SK-N-SH (cell line): Measurements from ENCODE around the gene FBXW11. TPM values are rescaled to one million over a fixed set of nuclear protein-coding genes. Genes with fewer than 3 reads are reported as not detected.
"Not testable (repeated sequence)": the region's sequence is repeated elsewhere in the genome, so short reads cannot be mapped to it uniquely, and the experiment has no call there.

Experiments
- CTCF ChIA-PET: fragments of 300-600, 350-600 bp; formaldehyde crosslinking; extraction: SDS; loops from one replicate; lab custom pipeline; 2021; lab: Yijun Ruan, JAX
- POLR2A ChIA-PET: fragments of 350-600 bp; sonication (Branson Sonifier 250); formaldehyde crosslinking; extraction: SDS; loops from one replicate; lab custom pipeline; 2020; ENCODE audit warnings: antibody characterized with exemption, inconsistent platforms; lab: Yijun Ruan, JAX
- DNase-seq: peaks from one replicate; pipeline ENCODE4 v3.0.0; 2012
- H2AFZ ChIP-seq: fragments of 200-600 bp; sonication (generic); 2 replicates; pipeline ENCODE4 v1.8.1; 2016; ENCODE audit warnings: antibody characterized with exemption, mild to moderate bottlenecking, low read depth
- H3F3A ChIP-seq: fragments of 200-600 bp; sonication (generic); replicated peaks from 2 replicates; pipeline ENCODE3; 2016; ENCODE audit warnings: antibody characterized with exemption, mild to moderate bottlenecking; ENCODE audit not compliant: insufficient read depth
- H3K27ac ChIP-seq, 2 experiments: fragments of 200-500 bp in 1 of 2; fragments of 200-600 bp in 1 of 2; sonication (Bioruptor generic) in 1 of 2; sonication (generic), shearing (Covaris generic) in 1 of 2; 2 replicates each; pipeline versions ENCODE4 v1.5.1 to v1.6.1; 2014 to 2016; ENCODE audit warnings: low read depth in 2 of 2, inconsistent platforms in 1 of 2, low read length in 1 of 2, mild to moderate bottlenecking in 1 of 2, mixed read lengths in 1 of 2
- H3K27me3 ChIP-seq: fragments of 200-600 bp; sonication (generic), shearing (Covaris generic); 2 replicates; pipeline ENCODE4 v1.6.1; 2016; ENCODE audit warnings: mixed run types; ENCODE audit not compliant: insufficient read depth
- H3K36me3 ChIP-seq, 2 experiments: fragments of 200-500 bp in 1 of 2; fragments of 200-600 bp in 1 of 2; sonication (Bioruptor generic) in 1 of 2; sonication (generic) in 1 of 2; replicated peaks in 1 of 2; 2 replicates each; pipeline versions ENCODE3 to v1.5.1; 2014 to 2016; ENCODE audit warnings: low read length in 1 of 2, mild to moderate bottlenecking in 1 of 2; ENCODE audit not compliant: insufficient read depth in 2 of 2, control insufficient read depth in 1 of 2
- H3K4me1 ChIP-seq, 2 experiments: fragments of 200-500 bp in 1 of 2; fragments of 200-600 bp in 1 of 2; sonication (Bioruptor generic) in 1 of 2; sonication (generic), shearing (Covaris generic) in 1 of 2; 2 replicates each; pipeline versions ENCODE4 v1.5.1 to v1.6.1; 2014 to 2016; ENCODE audit warnings: low read depth in 1 of 2, low read length in 1 of 2, mixed run types in 1 of 2; ENCODE audit not compliant: insufficient read depth in 2 of 2, control insufficient read depth in 1 of 2
- H3K4me2 ChIP-seq: fragments of 200-600 bp; sonication (generic), shearing (Covaris generic); 2 replicates; pipeline ENCODE4 v1.6.1; 2017; ENCODE audit warnings: mixed run types
- H3K4me3 ChIP-seq, 2 experiments: fragments of 200-500 bp in 1 of 2; fragments of 200-600 bp in 1 of 2; sonication (Bioruptor generic) in 1 of 2; sonication (generic), shearing (Covaris generic) in 1 of 2; 2 replicates each; pipeline versions ENCODE4 v1.5.1 to v1.8.1; 2014 to 2016; ENCODE audit warnings: low read depth in 2 of 2, inconsistent platforms in 1 of 2, low read length in 1 of 2, mild to moderate bottlenecking in 1 of 2, mixed read lengths in 1 of 2, moderate library complexity in 1 of 2
- H3K79me2 ChIP-seq: fragments of 200-600 bp; sonication (generic); 2 replicates; pipeline ENCODE4 v1.8.1; 2017; ENCODE audit warnings: mild to moderate bottlenecking; ENCODE audit not compliant: insufficient read depth
- H3K9ac ChIP-seq: fragments of 200-600 bp; sonication (generic); 2 replicates; pipeline ENCODE4 v1.6.1; 2017; ENCODE audit warnings: mixed run types
- H3K9me2 ChIP-seq: fragments of 200-600 bp; sonication (generic); 2 replicates; pipeline ENCODE4 v1.6.1; 2017; ENCODE audit warnings: mixed run types
- H3K9me3 ChIP-seq: fragments of 200-600 bp; sonication (generic); 2 replicates; pipeline ENCODE4 v1.6.1; 2017; ENCODE audit warnings: mixed run types, mild to moderate bottlenecking, moderate library complexity
- H4K20me1 ChIP-seq: fragments of 200-600 bp; sonication (generic); 2 replicates; pipeline ENCODE4 v1.6.1; 2017; ENCODE audit warnings: mild to moderate bottlenecking, mixed run types; ENCODE audit not compliant: insufficient read depth
- FOXM1 ChIP-seq: IDR thresholded peaks from 2 replicates; pipeline ENCODE4 v1.4.0; 2012; ENCODE audit warnings: low read depth, mild to moderate bottlenecking
- JUND ChIP-seq: IDR thresholded peaks from 2 replicates; pipeline ENCODE4 v1.4.0; 2012
- MXI1 ChIP-seq: IDR thresholded peaks from 2 replicates; pipeline ENCODE4 v1.6.1; 2012; ENCODE audit warnings: mild to moderate bottlenecking, low read depth, low read length, improper control_type of control experiment
- NFIC ChIP-seq: IDR thresholded peaks from 2 replicates; pipeline ENCODE4 v1.4.0; 2012; ENCODE audit warnings: borderline replicate concordance
- RFX5 ChIP-seq: IDR thresholded peaks from 2 replicates; pipeline ENCODE4 v1.6.1; 2012; ENCODE audit warnings: mild to moderate bottlenecking, improper control_type of control experiment, low read length
- WGBS: methylation state at CpG from one replicate; pipeline ENCODE4 v1.1.6; 2017; ENCODE audit warnings: low lambda C conversion rate; 5-methylcytosine and 5-hydroxymethylcytosine counted together
- polyA plus RNA-seq, 3 experiments: library from polyadenylated mRNA; depleted of rRNA; stranded (reverse); fragments of >200 nt; gene quantifications; 2 replicates each; pipeline ENCODE4 v1.2.3, GENCODE V29; 2012
- TF ChIP-seq, protein P1 (sequence below): IDR thresholded peaks from 2 replicates; pipeline ENCODE4 v1.6.1; 2012; ENCODE audit warnings: mild to moderate bottlenecking, low read depth, low read length, moderate library complexity

FBXW11 gene
- polyA plus RNA-seq, 1 of the 3 experiments (the other 2 are of a cell fraction), result 37.5 TPM

DNA sequence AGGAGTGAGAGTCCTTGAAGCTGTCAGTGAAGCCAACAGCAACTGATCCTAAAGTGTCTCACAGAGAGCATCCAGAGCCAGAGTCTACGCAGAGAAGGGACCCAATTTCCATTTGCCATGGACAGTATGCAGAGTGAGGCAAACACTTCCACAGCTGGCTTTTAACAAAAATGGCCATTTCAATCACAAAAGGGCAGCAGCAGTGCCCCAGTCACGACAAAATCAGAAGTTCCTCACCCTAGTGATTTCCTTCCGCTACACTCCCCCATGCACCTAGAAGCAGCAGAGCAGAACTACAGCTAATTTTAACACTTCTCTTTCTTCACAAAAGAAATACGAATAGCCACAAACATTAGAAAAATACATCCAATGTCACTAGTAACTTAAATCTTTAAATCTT lies 27.9 kb downstream of the FBXW11 start:
- H2AFZ ChIP-seq, result no peak overlapping the region
- peaks cover 32% of the 10 kb centered on the region for H3K9me3 ChIP-seq
- peaks cover 0 to 13% of the 10 kb centered on the region in 2 experiments for H3K36me3 ChIP-seq
- no peak overlapping the region for H3K27ac ChIP-seq
- no peaks in the 10 kb centered on the region for H3K9me2 ChIP-seq
- no peak overlapping the region for H3K4me2 ChIP-seq
- ChIA-PET CTCF (no interaction called here), POLR2A (no interaction called here)
- 98% methylated on average over 4 of the region's 4 CpGs for WGBS
- peaks cover 3 to 11% of the 10 kb centered on the region in 2 experiments; a peak in 2 of 4 replicates for H3K4me1 ChIP-seq
- no peak overlapping the region for H3K4me3 ChIP-seq
- peaks cover 99% of the 10 kb centered on the region for H3K79me2 ChIP-seq
- H4K20me1 ChIP-seq, result peaks cover 65% of the 10 kb centered on the region
- H3K9ac ChIP-seq, result no peak overlapping the region
- H3K27me3 ChIP-seq, result no peaks in the 10 kb centered on the region
- DNase-seq, result no peak
- H3F3A ChIP-seq, result no peaks in the 10 kb centered on the region
- TF ChIP-seq JUND (no peak), RFX5 (no peak)

DNA sequence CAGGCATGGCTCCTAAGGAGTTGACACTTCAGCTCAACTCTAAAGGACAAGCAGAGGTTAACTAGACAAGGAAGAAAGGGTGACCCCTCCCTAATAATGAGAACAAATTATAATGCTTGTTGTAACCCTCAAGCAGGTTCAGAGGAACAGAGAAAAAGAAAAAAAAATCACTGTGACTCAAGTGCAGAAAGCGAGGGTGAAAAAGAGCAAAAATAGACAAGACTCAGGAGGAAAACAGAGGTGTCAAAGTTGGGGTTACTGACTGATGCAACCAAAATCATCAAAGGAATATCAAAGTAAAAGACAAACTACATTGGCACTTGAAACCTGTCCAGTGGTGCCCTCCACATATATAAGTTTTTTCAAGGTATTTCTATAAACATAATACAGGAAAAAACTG lies 28.4 kb downstream of the FBXW11 start:
- Histone ChIP-seq H3K9me3 (peaks cover 32% of the 10 kb centered on the region), H3K36me3 (peaks cover 0 to 9% of the 10 kb centered on the region in 2 experiments), H3K4me3 (no peak overlapping the region), H3K27ac (no peak overlapping the region), H2AFZ (no peak overlapping the region), H4K20me1 (peaks cover 65% of the 10 kb centered on the region), H3K4me2 (no peak overlapping the region), H3K79me2 (peaks cover 99% of the 10 kb centered on the region), H3K4me1 (peaks cover 3 to 11% of the 10 kb centered on the region in 2 experiments; a peak in 2 of 4 replicates), H3F3A (no peaks in the 10 kb centered on the region), H3K9ac (no peak overlapping the region), H3K27me3 (no peaks in the 10 kb centered on the region), H3K9me2 (no peaks in the 10 kb centered on the region)
- no peak for TF ChIP-seq FOXM1
- TF ChIP-seq, protein P1, sequence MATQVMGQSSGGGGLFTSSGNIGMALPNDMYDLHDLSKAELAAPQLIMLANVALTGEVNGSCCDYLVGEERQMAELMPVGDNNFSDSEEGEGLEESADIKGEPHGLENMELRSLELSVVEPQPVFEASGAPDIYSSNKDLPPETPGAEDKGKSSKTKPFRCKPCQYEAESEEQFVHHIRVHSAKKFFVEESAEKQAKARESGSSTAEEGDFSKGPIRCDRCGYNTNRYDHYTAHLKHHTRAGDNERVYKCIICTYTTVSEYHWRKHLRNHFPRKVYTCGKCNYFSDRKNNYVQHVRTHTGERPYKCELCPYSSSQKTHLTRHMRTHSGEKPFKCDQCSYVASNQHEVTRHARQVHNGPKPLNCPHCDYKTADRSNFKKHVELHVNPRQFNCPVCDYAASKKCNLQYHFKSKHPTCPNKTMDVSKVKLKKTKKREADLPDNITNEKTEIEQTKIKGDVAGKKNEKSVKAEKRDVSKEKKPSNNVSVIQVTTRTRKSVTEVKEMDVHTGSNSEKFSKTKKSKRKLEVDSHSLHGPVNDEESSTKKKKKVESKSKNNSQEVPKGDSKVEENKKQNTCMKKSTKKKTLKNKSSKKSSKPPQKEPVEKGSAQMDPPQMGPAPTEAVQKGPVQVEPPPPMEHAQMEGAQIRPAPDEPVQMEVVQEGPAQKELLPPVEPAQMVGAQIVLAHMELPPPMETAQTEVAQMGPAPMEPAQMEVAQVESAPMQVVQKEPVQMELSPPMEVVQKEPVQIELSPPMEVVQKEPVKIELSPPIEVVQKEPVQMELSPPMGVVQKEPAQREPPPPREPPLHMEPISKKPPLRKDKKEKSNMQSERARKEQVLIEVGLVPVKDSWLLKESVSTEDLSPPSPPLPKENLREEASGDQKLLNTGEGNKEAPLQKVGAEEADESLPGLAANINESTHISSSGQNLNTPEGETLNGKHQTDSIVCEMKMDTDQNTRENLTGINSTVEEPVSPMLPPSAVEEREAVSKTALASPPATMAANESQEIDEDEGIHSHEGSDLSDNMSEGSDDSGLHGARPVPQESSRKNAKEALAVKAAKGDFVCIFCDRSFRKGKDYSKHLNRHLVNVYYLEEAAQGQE, result no peak
- no peak for TF ChIP-seq JUND
- no peak for TF ChIP-seq MXI1
- TF ChIP-seq NFIC, result no peak
- ChIA-PET POLR2A (no interaction called here), CTCF (interaction anchor here (0.6 kb wide), 1 partner anchor 1065 kb away, joined by 3 read pairs; no protein-coding TSS in a partner anchor)
- WGBS, result 96% methylated on average over 1 of the region's 1 CpG
- DNase-seq, result no peak

DNA sequence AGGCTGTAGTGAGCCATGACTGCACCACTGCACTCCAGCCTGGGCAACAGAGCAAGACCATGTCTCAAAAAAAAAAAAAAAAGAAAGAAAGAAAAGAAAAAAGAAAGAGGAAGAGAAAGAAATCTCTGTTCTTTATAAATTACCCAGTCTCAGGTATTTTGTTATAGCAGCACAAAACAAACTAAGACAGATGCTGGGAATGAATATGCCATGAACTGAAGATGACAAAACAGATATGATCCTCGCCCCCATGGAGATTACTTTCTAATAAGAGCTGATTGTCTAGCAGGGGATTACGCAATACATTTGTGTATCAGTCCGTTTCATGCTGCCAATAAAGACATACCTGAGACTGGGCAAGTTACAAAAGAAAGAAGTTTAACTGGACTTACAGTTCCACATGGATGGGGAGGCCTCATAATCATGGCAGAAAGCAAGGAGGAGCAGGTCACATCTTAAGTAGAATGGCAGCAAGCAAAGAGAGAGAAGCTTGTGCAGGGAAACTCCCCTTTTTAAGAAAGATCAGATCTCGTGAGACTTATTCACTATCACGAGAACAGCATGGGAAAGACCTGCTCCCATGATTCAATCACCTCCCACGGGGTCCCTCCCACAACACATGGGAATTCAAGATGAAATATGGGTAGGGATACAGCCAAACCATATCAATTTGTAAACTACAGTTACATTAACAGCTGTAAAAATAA lies 29.0 kb downstream of the FBXW11 start:
- H3K27ac ChIP-seq, DNase-seq, H3K4me2 ChIP-seq, H3K9ac ChIP-seq, H3F3A ChIP-seq, H3K9me2 ChIP-seq, H2AFZ ChIP-seq, H3K36me3 ChIP-seq, POLR2A ChIA-PET, H3K27me3 ChIP-seq, H3K4me3 ChIP-seq: not testable (repeated sequence)
- H3K79me2 ChIP-seq, result peaks cover 99% of the 10 kb centered on the region
- CTCF ChIA-PET, result interaction anchor here (0.6 kb wide), 1 partner anchor 1065 kb away, joined by 3 read pairs; no protein-coding TSS in a partner anchor
- H3K9me3 ChIP-seq, result peaks cover 32% of the 10 kb centered on the region
- H4K20me1 ChIP-seq, result peaks cover 65% of the 10 kb centered on the region
- H3K4me1 ChIP-seq, result peaks cover 3 to 11% of the 10 kb centered on the region in 2 experiments; a peak in 2 of 4 replicates
- WGBS, result 90% methylated on average over 6 of the region's 6 CpGs
